ENCODE results near the gene DHX32. TPM values are rescaled to one million over a fixed set of nuclear protein-coding genes. Genes with fewer than 3 reads are reported as not detected.
"Not testable (repeated sequence)": the region's sequence is repeated elsewhere in the genome, so short reads cannot be mapped to it uniquely, and the experiment has no call there.

DHX32 gene
- total RNA-seq, 2 experiments from 2014 or later: 9.6 to 11.1 TPM

DNA sequence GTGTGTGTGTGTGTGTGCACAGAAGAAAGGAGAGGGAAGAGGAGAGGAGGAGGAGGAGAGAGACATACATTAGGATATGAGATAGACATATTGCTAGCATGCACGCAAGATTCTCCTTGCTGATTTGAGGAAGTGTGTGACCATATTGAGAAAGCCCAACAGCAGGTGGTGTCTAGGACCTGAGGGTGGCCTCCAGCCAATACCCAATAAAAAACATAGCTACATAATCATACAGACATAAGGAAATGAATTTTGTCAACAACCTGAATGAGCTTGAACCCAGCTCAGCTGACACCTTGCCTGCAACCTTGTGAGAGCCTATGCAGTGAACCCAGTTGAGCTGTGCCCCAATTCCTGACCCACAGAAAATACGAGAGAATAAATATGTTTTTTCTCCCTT lies 26.5 kb upstream of the DHX32 start:
- H3K27ac Mint-ChIP-seq; H3K4me1 Mint-ChIP-seq; H3K4me3 Mint-ChIP-seq; H3K36me3 Mint-ChIP-seq (ENCODE audit: low read depth); H3K9me3 Mint-ChIP-seq; POLR2A ChIA-PET; CTCF ChIA-PET; DNase-seq; H3K27me3 Mint-ChIP-seq: not testable (repeated sequence)

DNA sequence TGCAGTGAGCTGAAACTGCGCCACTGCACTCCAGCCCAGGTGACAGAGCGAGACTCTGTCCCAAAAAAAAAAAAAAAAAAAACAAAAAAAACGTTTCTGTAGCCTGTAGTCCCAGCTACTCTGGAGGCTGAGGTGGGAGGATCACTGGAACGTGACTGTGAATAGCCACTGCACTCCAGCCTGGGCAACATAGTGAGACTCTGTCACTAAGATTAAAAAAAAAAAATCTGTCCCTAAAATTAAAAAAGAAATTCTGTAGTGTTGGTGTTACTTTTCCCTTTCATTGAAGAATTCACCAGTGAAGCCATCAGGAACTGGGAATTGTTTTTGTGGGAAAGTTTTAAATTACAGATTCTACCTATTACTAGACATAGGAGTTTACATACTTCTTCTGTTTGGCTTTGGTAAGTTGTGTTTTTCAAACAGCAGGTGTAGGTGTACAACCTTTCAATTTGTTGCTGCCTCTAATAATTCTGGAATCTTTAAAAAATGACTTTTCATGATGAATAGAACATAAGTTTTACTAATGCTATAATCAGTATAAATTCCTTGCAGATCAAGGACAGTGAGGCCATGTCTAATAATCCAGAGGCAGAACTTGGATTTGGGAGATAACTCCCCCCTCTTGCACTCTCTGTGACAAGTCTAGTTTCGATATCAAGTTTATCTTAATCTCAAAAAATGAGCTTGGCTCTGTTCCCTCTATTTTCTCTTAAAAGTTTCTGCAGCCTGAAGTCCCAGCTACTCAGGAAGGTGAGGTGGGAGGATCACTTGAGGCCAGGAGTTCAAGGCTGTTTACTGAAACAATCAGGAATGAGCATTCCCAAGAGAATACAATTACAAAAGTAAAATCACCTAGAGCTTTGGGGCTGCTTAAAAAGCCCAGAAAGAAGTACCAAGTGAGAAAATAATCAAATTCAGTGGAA lies 24.2 kb upstream of the DHX32 start:
- H3K27me3 Mint-ChIP-seq; DNase-seq; H3K9me3 Mint-ChIP-seq; H3K27ac Mint-ChIP-seq; H3K4me3 Mint-ChIP-seq; POLR2A ChIA-PET; H3K36me3 Mint-ChIP-seq (ENCODE audit: low read depth); H3K4me1 Mint-ChIP-seq; CTCF ChIA-PET: not testable (repeated sequence)

DNA sequence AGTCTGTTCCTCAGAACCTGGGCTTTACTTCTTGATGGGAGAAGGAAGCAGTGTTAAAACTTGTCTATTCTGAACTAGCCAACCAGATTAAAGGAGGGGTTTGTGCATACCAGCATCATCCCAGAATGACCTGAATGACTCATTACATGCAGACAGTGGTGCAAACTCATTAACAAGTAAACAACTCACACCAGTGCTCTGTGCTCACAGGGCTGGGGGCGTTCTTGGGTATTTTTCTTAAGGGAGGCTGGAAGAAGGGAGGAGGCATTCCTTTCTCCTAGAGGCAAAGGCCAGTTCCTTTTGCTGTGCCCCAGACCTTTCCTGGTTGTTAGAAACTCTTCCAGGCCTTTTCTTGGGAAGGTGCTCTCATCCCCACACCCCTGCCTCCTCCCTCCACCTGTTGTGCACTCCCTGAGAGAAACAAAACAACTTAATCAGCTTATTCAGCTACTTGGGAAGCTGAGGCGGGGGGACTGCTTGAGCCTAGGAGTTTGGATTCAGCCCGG lies 22.1 kb upstream of the DHX32 start:
- H3K4me1 Mint-ChIP-seq; POLR2A ChIA-PET; H3K36me3 Mint-ChIP-seq (ENCODE audit: low read depth): not testable (repeated sequence)

DNA sequence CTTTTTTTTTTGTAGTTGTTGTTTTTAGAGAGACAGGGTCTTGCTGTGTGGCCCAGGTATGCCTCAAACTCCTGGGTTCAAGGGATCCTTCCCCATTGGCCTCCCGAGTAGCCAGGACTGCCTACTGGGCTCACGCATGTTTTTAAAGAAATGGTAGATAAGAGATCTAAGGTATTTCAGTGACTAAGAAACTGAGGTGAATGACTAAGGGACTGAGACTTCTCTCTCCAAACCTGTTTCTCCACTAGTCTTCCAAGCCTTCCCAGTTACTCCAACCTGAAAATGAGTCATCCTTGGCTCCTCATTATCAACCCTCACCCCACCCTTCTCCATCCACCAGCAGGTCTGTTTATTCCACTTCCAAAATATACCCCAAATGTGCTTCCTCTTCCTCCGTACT lies 19.9 kb upstream of the DHX32 start:
- CTCF ChIA-PET; POLR2A ChIA-PET; H3K4me1 Mint-ChIP-seq; H3K27ac Mint-ChIP-seq; H3K36me3 Mint-ChIP-seq (ENCODE audit: low read depth); H3K9me3 Mint-ChIP-seq; DNase-seq; H3K4me3 Mint-ChIP-seq: not testable (repeated sequence)
- peaks cover 22% of the 10 kb centered on the region for H3K27me3 Mint-ChIP-seq

More for the DNA sequence above, 22.1 kb upstream of the DHX32 start:
- H3K4me3 Mint-ChIP-seq, H3K27ac Mint-ChIP-seq, H3K27me3 Mint-ChIP-seq, CTCF ChIA-PET, H3K9me3 Mint-ChIP-seq, DNase-seq: not testable (repeated sequence)

DNA sequence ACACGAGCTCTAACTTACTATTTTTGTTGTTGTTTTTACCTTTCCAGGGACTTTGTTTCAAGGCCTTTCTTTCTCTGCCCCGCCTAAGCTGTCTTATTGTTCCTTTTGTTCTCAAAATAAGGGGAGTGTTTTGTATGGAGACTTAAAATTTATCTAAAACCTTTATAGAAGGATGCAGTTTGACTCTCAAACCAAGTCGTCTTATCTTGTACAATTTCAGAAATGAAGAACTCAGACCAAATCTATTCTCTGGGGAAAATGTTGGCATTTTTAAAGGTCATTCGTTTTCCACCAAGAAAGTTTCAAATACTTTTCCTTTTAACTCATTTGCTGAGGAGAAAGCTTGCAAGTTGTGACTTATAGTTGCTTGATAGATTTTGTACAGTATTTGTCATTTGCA lies 16.2 kb upstream of the DHX32 start:
- CTCF ChIA-PET; H3K27ac Mint-ChIP-seq; POLR2A ChIA-PET; H3K36me3 Mint-ChIP-seq (ENCODE audit: low read depth); DNase-seq; H3K9me3 Mint-ChIP-seq: not testable (repeated sequence)
- peak overlapping the region; percentile 85 for H3K4me3 Mint-ChIP-seq
- peaks cover 35% of the 10 kb centered on the region for H3K27me3 Mint-ChIP-seq
- peaks cover 15% of the 10 kb centered on the region for H3K4me1 Mint-ChIP-seq

DNA sequence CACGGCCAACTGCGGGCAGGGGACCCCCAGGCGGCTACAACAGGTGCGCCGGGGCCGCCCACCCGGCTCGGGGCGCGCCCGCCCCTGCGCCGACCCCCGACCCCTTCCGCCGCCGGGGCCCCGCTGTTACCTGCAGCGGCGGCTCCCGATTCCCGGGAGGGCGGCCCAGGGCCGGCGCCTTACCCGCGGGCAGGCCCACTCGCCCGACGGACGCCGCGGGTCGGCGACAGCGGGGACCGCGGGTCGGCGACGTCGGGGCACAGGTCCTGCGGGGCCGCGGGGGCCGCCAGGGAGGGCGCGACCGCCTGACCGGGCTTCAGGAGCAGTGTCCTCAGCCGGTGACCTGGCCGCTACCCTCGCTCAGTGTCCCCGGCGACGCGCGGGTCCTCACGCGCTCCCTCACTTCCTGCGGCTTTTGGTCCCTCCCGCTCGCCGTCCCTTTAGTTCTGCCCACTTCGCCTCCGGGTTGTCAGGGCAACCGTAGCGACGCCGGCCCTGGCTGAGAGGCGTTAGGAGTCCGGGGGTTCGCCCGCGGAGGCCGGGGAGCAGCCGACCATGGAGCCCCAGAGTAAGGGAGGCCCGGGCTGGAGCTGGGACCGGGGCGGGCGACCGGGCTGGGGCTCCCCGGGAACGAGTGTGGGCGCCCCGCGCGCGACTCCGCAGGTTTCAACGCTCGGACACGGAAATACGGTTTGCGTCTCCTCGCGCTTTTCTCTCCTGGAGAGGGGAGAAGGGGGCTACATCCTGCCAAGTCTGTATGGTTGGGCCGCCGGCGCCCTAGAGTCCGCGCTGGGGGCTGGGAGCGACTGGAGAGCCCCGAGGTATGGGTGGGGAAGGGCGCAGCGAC lies 15.2 kb upstream of the DHX32 start, which contains the start of gene FANK1:
Gene FANK1 (plus strand): TSS at position 477 of the 847 bp plus-strand sequence. CDS start 79 bp downstream, at position 556.
- H3K4me3 Mint-ChIP-seq: peak within 1 kb of the TSS; percentile 92
- H3K27me3 Mint-ChIP-seq: peaks cover 35% of the 10 kb centered on the region
- H3K9me3 Mint-ChIP-seq; POLR2A ChIA-PET; CTCF ChIA-PET; H3K36me3 Mint-ChIP-seq (ENCODE audit: low read depth): not testable (repeated sequence)
- H3K4me1 Mint-ChIP-seq: peaks cover 15% of the 10 kb centered on the region
- H3K27ac Mint-ChIP-seq: peak within 1 kb of the TSS; percentile 73
- peak; percentile 85 for DNase-seq

- peak overlapping the region; percentile 92 for H3K4me3 Mint-ChIP-seq
- H3K9me3 Mint-ChIP-seq; H3K36me3 Mint-ChIP-seq (ENCODE audit: low read depth); CTCF ChIA-PET; POLR2A ChIA-PET: not testable (repeated sequence)
- DNase-seq: peak; percentile 39
- peaks cover 15% of the 10 kb centered on the region for H3K4me1 Mint-ChIP-seq
- H3K27me3 Mint-ChIP-seq: peaks cover 35% of the 10 kb centered on the region
- H3K27ac Mint-ChIP-seq: peak overlapping the region; percentile 73
These were observed 14.3 kb upstream of the DHX32 start for GRCh38 chr10:125895130-125896087.

DNA sequence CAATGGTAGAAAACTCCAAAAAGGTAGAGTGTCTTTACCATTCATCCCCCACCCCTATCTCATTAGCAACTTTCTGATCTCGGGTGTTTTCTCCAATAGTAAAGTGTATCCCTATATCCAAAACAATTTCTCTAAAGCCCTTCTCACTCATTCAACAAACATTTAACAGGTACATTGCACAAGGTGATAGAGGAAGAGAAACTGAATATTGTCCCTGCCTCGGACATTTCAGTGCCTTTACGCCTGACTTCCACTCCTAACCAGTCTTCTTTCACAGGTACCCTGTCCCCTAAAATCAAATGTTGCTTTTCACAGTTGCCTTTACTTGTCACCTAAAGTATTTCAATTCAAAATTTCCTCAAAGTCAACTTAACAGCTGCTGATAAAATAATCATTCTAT lies 13.1 kb upstream of the DHX32 start:
- DNase-seq; POLR2A ChIA-PET; H3K9me3 Mint-ChIP-seq; H3K36me3 Mint-ChIP-seq (ENCODE audit: low read depth); CTCF ChIA-PET; H3K27ac Mint-ChIP-seq; H3K4me3 Mint-ChIP-seq: not testable (repeated sequence)
- H3K4me1 Mint-ChIP-seq: peaks cover 15% of the 10 kb centered on the region
- H3K27me3 Mint-ChIP-seq: peaks cover 30% of the 10 kb centered on the region

GRCh38 chr10:125892402-125892801 lies 11.3 kb upstream of the DHX32 start:
- H3K36me3 Mint-ChIP-seq (ENCODE audit: low read depth); H3K9me3 Mint-ChIP-seq; CTCF ChIA-PET; H3K4me3 Mint-ChIP-seq; DNase-seq; H3K27ac Mint-ChIP-seq; POLR2A ChIA-PET: not testable (repeated sequence)
- H3K27me3 Mint-ChIP-seq: peaks cover 23% of the 10 kb centered on the region
- H3K4me1 Mint-ChIP-seq: peaks cover 15% of the 10 kb centered on the region

DNA sequence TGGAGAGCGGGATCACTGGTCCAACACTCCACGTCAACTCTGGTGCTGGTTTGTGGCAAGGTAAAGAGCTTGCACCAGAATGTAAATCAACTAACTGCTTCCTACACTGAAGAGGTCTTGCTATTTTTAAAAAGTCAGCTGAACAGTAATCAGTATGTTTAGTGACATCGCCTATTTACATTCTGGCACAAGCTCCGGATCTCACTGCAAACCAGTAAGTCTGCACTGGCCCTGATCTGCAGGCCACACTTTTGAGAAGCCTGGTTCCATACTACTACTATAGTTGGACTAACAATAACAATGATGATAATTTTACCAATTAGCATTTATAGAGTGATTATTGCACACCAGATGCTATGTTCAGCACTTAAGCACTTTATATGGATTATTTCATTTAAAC lies 8.3 kb upstream of the DHX32 start:
- H3K9me3 Mint-ChIP-seq; CTCF ChIA-PET; H3K4me1 Mint-ChIP-seq; H3K4me3 Mint-ChIP-seq; POLR2A ChIA-PET; H3K27ac Mint-ChIP-seq; DNase-seq; H3K27me3 Mint-ChIP-seq; H3K36me3 Mint-ChIP-seq (ENCODE audit: low read depth): not testable (repeated sequence)

- POLR2A ChIA-PET: no interaction called here
- H3K9me3 Mint-ChIP-seq: no peaks in the 10 kb centered on the region
- CTCF ChIA-PET: no interaction called here
These were observed 5.9 kb upstream of the DHX32 start for GRCh38 chr10:125886914-125887512.

GRCh38 chr10:125883211-125883610 lies 2.1 kb upstream of the DHX32 start:
- no peaks in the 10 kb centered on the region for H3K9me3 Mint-ChIP-seq
- H3K36me3 Mint-ChIP-seq (ENCODE audit: low read depth): no peaks in the 10 kb centered on the region
- CTCF ChIA-PET: interaction anchor here (1.3 kb wide), 1 partner anchor 15 kb away, joined by 4 read pairs; no protein-coding TSS in a partner anchor
- H3K4me3 Mint-ChIP-seq: no peak overlapping the region
- POLR2A ChIA-PET: no interaction called here
- DNase-seq: no peak
- H3K4me1 Mint-ChIP-seq: no peaks in the 10 kb centered on the region
- H3K27me3 Mint-ChIP-seq: no peaks in the 10 kb centered on the region
- H3K27ac Mint-ChIP-seq: no peak overlapping the region

More at GRCh38 chr10:125886914-125887512, 5.9 kb upstream of the DHX32 start:
- Mint-ChIP-seq H3K27ac (no peak overlapping the region), H3K36me3 (ENCODE audit: low read depth) (no peaks in the 10 kb centered on the region), H3K27me3 (no peaks in the 10 kb centered on the region), H3K4me1 (no peaks in the 10 kb centered on the region), H3K4me3 (no peak overlapping the region)
- no peak for DNase-seq
